Skin epidermis (tissue), 12 donors: ENCODE results near the gene GALNT8.

ENCODE experiments used
- H3K27ac ChIP-seq, 21 experiments: fragments of 200-600 bp; sonication (generic) in 11 of 21; one replicate each; pipeline ENCODE4 v1.5.0; 2020; ENCODE audit warnings: mild to moderate bottlenecking in 3 of 21, inconsistent platforms in 2 of 21, moderate library complexity in 2 of 21
- H3K4me3 ChIP-seq, 7 experiments: fragments of 200-600 bp; sonication (generic) in 2 of 7; one replicate each; pipeline ENCODE4 v1.5.0; 2020; ENCODE audit warnings: inconsistent platforms in 2 of 7, mild to moderate bottlenecking in 2 of 7, moderate library complexity in 1 of 7

GALNT8 gene

DNA sequence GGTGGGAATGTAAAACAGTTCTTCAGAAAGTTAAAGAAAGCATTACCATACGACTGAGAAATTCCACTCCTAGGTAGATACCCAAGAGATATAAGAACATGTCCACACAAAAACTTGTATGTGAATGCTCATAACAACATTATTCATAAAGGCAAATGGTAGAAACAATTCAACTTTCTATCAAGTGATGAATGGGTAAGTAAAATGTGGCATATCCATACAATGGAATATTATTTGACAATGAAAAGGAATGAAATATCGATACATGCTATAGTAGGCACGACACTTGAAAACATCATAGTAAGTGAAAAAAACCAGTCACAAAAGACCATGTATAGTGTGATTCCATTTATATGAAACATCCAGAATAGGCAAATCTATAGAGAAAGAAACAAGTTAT, 71.3 kb downstream of the GALNT8 start:
- H3K27ac ChIP-seq, result no peak overlapping the region

DNA sequence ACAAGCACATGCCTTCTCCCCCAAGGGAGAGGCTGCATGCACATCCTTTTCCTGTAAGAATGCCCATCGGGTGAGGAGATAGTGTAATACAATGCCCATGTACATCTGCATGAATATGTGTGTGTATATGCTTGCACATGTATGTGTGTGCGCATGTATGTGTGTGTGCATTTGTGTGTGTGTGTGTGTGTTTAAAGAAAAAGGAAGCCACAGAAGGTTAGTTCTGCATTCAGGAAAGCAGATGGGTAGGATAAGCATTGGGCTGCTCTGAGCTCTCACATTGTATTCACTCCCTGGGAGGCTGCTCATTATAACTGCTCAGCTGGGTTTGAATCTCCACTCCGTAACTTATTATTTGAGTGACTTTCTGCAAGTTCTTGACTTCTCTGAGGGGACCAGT, 74.3 kb downstream of the GALNT8 start:
- no peak overlapping the region for H3K27ac ChIP-seq
- no peak overlapping the region for H3K4me3 ChIP-seq

More for the DNA sequence above, 71.3 kb downstream of the GALNT8 start:
- no peak overlapping the region for H3K4me3 ChIP-seq

DNA sequence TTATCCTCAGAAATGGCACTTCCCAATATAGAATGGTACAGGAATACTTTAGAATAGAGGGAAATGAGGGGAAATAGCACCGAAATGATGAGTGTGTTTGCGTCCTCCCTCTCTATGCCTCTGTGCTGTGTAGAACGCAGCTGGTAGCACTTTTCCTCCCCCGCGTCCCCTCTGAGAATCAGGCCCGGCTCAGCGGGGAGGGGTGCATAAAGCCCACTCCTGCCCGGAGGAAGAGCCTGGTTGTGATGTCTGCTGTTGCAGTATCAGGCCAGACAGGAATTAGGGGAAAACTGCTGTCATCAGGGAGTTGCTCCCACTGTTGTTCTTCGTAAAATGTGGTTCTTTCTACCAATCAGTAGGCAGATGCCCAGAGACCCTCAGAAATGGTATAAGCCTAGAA, 76.0 kb downstream of the GALNT8 start:
- Histone ChIP-seq H3K27ac (no peak overlapping the region), H3K4me3 (no peak overlapping the region)

- Histone ChIP-seq H3K27ac (no peak overlapping the region), H3K4me3 (no peak overlapping the region)
Observed at GRCh38 chr12:4796694-4797482, 76.7 kb downstream of the GALNT8 start.

DNA sequence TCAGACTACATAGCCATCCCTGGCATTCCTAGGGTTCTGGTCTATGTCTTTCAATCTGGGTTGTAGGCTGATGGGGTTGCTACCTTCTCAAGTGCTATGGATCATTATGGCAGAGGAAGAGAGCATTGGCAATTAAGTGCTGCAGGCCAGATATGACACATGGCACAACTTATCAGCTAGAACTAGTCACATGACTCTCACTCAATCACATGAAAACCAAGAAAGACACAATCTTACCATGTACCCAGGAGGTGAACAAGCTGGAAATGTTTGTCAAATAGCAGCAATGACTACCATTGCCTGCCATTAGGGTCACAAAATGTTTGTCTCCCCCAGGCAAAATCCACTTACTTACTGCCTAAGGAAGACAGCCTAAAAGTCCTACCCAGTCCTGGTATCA, 80.4 kb downstream of the GALNT8 start:
- H3K4me3 ChIP-seq, result no peak overlapping the region
- no peak overlapping the region for H3K27ac ChIP-seq

GRCh38 chr12:4802841-4803240, 82.6 kb downstream of the GALNT8 start:
- no peak overlapping the region for H3K27ac ChIP-seq

DNA sequence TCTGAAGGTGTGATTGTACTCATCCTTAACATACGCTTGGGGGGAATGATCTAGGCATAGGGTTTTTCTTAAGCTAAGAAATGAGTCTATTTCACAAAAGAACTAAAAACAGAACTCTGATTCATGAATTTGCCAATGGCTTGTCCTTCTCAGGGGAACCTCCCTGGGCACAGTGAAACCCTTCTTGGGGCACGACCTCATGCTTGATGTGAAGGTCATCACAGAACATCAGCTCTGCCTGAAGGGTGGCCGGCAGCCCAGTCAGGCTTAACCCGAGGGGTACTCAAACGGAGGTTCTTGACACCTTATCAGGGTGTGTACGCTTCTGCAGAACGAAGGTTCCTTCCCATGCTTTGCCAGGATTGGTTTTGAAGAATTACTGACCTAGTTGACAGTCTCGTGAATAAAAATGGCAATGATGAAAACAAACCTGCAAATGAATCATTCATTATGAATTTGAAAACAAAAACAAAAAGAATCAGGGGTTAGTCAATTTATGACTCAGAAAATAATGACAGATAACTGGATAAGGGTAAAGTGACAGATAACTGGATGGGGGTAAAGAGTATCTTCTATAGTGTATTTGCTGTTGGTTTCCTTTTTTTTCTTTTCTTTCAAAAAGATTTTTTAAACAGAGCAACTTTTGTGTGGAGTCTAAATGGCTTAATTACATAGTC, 86.4 kb downstream of the GALNT8 start:
- Histone ChIP-seq H3K27ac (no peak overlapping the region), H3K4me3 (no peak overlapping the region)

More at GRCh38 chr12:4802841-4803240, 82.6 kb downstream of the GALNT8 start:
- H3K4me3 ChIP-seq, result no peak overlapping the region

DNA sequence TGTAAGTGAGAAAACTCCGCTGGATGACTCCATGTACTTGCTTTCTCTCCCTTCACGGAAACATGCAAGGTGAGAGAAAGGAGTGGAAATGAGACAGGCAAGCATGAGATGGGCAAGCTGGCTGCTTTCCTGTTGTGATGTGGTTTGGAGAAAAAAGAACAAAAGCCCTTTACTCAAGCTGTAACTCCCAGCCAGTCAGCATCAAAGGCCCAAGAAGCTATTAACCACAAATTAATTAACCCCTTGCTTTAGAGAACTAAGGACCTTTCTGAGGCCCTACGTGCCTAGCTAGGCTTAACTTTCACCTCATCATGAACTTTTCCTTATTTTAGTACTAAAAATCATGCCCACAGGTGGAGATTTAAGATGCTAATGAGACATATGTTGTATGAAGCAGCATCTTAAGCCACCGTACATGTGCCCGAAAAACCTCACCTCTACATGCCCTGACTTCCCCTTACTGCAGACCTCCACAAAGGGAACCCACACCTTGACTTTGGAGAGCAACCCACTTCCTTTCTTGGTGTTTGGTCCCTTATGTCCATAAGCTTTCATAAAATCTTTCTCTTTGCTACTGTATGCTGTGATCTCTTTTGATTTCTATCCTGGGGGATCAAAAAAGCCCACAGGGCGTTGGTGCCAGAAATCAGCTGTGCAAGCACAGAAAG, 87.0 kb downstream of the GALNT8 start:
- Histone ChIP-seq H3K27ac (peak overlapping the region in 2 of 21 experiments; percentile 14 to 23), H3K4me3 (no peak overlapping the region)

GRCh38 chr12:4807813-4808212, 87.6 kb downstream of the GALNT8 start:
- H3K27ac ChIP-seq, result peak overlapping the region in 2 of 21 experiments; percentile 14 to 23
- no peak overlapping the region for H3K4me3 ChIP-seq

- H3K27ac ChIP-seq, result peak overlapping the region in 5 of 21 experiments; percentile 1 to 69 (median 27)
- peak overlapping the region in 6 of 7 experiments; percentile 14 to 45 (median 28) for H3K4me3 ChIP-seq
Observed at GRCh38 chr12:4809013-4809448, 88.8 kb downstream of the GALNT8 start.

DNA sequence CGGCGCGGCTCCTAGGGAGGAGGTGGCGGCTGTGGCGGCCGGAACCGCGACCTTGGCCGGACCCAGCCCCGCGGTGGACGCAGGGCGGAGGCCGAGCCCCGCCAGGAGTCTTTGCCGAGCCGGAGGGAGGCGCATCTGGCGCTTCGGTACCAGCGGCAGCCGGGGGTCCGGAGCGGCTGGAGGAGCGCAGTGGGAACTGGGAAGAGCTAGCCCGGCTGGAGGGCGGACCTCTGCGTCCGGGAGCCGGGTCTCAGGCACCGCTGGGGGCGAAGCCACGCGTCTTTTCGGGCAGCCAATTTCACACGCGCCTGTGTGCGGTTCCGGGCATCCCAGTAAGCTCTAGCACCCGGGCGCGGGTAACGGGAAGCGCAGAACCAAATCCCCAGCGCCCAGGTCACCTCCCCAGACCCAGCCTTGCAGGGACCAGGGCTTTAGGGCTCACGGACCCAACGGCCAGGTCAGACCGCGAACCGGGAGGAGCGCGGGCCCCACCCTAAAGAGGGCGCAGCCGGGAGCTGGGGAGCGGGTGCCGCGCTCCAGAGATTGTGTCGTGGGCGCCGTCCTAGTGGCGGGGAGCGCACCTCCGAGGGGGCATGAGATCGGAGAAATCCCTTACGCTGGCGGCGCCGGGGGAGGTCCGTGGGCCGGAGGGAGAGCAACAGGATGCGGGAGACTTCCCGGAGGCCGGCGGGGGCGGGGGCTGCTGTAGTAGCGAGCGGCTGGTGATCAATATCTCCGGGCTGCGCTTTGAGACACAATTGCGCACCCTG, 89.4 kb downstream of the GALNT8 start:
- peak overlapping the region in 6 of 7 experiments; percentile 14 to 45 (median 28) for H3K4me3 ChIP-seq
- H3K27ac ChIP-seq, result peak overlapping the region in 5 of 21 experiments; percentile 1 to 69 (median 27)

- Histone ChIP-seq H3K4me3 (peak overlapping the region in 3 of 7 experiments; percentile 31 to 45 (median 39)), H3K27ac (peak overlapping the region in 3 of 21 experiments; percentile 4 to 69 (median 56))
Observed at GRCh38 chr12:4810219-4810671, 90.0 kb downstream of the GALNT8 start.

DNA sequence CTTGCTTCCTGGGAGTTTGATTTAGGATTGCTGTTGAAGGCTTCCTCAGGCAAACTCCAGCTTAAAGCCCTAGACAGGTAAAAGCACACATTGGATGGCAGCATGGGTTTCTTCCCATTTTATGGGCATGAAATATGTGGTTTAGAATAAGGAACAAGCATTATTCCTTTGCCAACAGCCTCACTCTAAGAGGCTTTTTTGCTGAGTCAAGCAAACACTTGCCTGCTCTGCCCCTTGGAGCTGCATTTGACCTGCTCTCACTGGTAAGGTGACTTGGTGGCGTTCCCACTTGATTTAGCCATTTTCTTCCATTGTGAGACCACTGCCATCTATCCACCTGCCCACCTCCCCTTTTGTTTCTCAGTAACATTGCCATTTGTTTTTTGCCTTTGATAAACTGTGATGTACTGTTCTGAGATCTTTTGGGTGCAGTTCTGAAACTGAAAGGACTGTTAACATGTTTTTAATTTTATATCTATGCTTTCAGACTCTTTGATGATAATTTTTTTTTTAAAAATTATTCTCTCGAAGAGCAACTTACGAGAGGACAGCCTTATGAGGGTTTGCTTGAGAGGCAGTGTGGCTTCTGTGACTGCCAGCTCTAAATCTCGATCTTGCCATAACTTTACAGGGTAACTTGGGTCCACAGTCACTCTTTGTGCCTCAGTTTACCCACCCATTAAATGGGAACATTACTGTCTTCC, 92.6 kb downstream of the GALNT8 start:
- Histone ChIP-seq H3K27ac (no peak overlapping the region), H3K4me3 (no peak overlapping the region)

DNA sequence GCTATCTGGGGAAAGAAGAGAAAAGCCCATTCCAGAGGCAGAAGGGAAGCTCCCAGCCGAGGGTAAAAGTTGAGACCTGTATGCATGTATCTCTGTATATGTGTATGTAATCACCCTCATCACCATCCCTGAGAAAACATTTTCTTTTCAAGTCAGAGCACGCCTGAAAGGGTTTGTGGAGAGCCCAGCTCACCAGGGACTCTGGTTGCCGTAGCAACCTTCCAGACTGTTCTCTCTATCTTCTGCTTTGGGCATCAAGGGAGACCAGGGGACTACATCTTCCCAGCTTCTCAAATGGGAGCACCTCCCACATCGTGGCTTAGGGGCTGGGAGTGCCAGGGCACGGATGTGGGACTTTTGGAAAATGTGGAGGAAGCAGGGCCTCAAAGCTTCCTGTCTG, 93.5 kb downstream of the GALNT8 start:
- Histone ChIP-seq H3K4me3 (no peak overlapping the region), H3K27ac (no peak overlapping the region)

DNA sequence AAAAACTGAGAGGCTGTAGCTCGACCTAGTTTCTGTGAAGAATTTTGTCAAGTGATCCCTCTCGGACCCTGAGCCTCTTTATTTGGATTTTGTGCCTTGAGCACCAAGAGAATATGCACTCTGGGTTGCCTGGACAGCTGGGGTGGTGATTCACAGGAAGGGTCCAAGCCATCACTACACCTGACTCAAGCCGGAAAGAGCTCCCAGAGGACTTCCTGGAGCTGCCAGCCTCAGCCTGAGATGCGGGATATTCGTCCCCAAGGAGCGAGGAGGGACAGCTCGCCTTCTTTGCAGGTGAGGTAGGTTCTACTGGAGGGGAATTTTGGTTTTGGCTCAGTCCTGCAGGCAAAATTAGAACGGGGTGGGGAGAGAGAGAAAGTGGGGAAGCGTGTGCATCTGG, 94.3 kb downstream of the GALNT8 start:
- no peak overlapping the region for H3K27ac ChIP-seq
- H3K4me3 ChIP-seq, result no peak overlapping the region

GRCh38 chr12:4816744-4817525, 96.7 kb downstream of the GALNT8 start:
- no peak overlapping the region for H3K27ac ChIP-seq
- H3K4me3 ChIP-seq, result no peak overlapping the region

DNA sequence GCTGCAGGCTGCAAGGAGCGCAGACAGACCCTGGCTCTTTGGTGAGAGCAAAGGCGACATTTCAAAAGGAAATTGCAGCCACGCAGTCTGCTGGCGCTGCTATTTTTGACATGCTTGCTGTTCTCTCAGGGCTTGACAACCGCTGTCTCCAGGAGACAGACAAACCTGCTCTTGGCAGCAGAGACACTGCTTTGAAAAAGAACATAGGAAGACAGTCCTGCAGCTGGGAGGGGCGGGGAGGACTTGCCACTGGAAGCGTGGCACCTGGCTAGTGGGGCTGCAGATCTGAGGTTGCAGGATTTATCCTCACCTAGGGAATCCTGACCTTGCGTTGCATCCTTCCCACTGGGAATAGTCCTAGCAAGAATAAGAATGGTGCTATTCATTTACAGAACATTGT, 97.7 kb downstream of the GALNT8 start:
- Histone ChIP-seq H3K4me3 (no peak overlapping the region), H3K27ac (no peak overlapping the region)

DNA sequence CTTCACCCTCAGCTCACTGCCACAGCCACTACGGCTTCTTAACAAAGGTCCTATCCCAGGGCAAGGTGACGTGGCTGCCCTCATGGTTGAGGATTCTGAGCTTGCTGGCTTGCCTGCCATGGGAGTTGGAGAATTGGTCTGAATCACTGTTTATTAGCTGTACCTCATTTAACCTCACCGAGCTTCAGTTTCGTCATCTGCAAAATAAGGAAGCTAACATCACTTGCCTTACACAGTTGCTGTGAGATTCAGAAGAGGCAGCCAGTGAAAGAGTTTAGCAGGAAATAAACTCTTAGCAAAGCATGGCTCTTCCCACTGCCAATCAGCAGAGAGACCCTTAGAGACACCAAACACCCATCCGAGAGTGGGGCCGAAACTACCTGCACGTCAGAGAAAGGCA, 99.5 kb downstream of the GALNT8 start:
- no peak overlapping the region for H3K4me3 ChIP-seq
- H3K27ac ChIP-seq, result no peak overlapping the region
